OCI-LY3 (cell line): ENCODE data around the gene RUNX3.

Source experiments
- H2AFZ ChIP-seq: fragments of 200-600, 300-600 bp; shearing (Covaris generic); 2 replicates; pipeline ENCODE4 v1.6.0; 2014; ENCODE audit warnings: antibody characterized with exemption, low read depth, low read length
- H3K27ac ChIP-seq: fragments of 200-600, 300-600 bp; sonication (generic); 2 replicates; pipeline ENCODE4 v1.5.1; 2014; ENCODE audit warnings: mild to moderate bottlenecking, low read length, moderate library complexity, mixed read lengths
- H3K27me3 ChIP-seq: fragments of 200-600, 300-600 bp; sonication (generic); 2 replicates; pipeline ENCODE4 v1.6.1; 2014; ENCODE audit warnings: low read depth, low read length, mixed read lengths
- H3K36me3 ChIP-seq: fragments of 200-600, 300-600 bp; sonication (generic); replicated peaks from 2 replicates; pipeline ENCODE3; 2014; ENCODE audit warnings: low read depth, low read length, mixed read lengths
- H3K4me1 ChIP-seq: fragments of 300-600, 200-600 bp; sonication (generic); 2 replicates; pipeline ENCODE4 v1.6.1; 2014; ENCODE audit warnings: low read length, mixed read lengths
- H3K4me2 ChIP-seq: fragments of 200-600, 300-600 bp; sonication (generic); 2 replicates; pipeline ENCODE4 v1.6.1; 2014; ENCODE audit warnings: low read length, mixed read lengths
- H3K4me3 ChIP-seq: fragments of 300-600, 200-600 bp; sonication (generic); 2 replicates; pipeline ENCODE4 v1.5.1; 2014; ENCODE audit warnings: antibody characterized with exemption, mild to moderate bottlenecking, low read length, moderate library complexity
- H3K79me2 ChIP-seq: fragments of 300-600, 200-600 bp; shearing (Covaris generic); 2 replicates; pipeline ENCODE4 v1.6.1; 2014; ENCODE audit warnings: mild to moderate bottlenecking, low read length, mixed read lengths
- H3K9ac ChIP-seq: fragments of 300-600, 200-600 bp; shearing (Covaris generic); 2 replicates; pipeline ENCODE4 v1.6.0; 2014; ENCODE audit warnings: mild to moderate bottlenecking, low read length, moderate library complexity
- H3K9me3 ChIP-seq: fragments of 200-600, 300-600 bp; shearing (Covaris generic); 2 replicates; pipeline ENCODE4 v1.6.1; 2014; ENCODE audit warnings: low read length, mixed read lengths; ENCODE audit not compliant: insufficient read depth
- H4K20me1 ChIP-seq: fragments of 200-600, 300-600 bp; sonication (generic); 2 replicates; pipeline ENCODE4 v1.6.1; 2016; ENCODE audit warnings: low read length, mixed read lengths; ENCODE audit not compliant: insufficient read depth
- CTCF ChIP-seq: fragments of 200-600, 300-600 bp; sonication (generic); IDR thresholded peaks from 2 replicates; pipeline ENCODE4 v1.5.1; 2014; ENCODE audit warnings: antibody characterized with exemption, low read length, low read depth
- EZH2phosphoT487 ChIP-seq: fragments of 200-600 bp; shearing (Covaris generic); IDR thresholded peaks from 2 replicates; pipeline ENCODE4 v1.6.1; 2018; ENCODE audit warnings: antibody characterized with exemption, mixed run types, low read depth

The RUNX3 gene

GRCh38 chr1:24875991-24876506 is 54.0 kb downstream of the RUNX3 start:
- H3K4me2 ChIP-seq: no peak overlapping the region

GRCh38 chr1:24875257-24875656 is 54.8 kb downstream of the RUNX3 start:
- no peaks in the 10 kb centered on the region for H4K20me1 ChIP-seq
- H3K27me3 ChIP-seq: no peaks in the 10 kb centered on the region
- H3K36me3 ChIP-seq: no peaks in the 10 kb centered on the region
- no peaks in the 10 kb centered on the region for H3K79me2 ChIP-seq
- H2AFZ ChIP-seq: no peak overlapping the region
- H3K9ac ChIP-seq: no peak overlapping the region
- no peak overlapping the region for H3K27ac ChIP-seq
- H3K4me1 ChIP-seq: peaks cover 7% of the 10 kb centered on the region; the same call in 1 of the 2 replicates
- no peak overlapping the region for H3K4me2 ChIP-seq
- TF ChIP-seq EZH2phosphoT487: no peak
- no peak for TF ChIP-seq CTCF
- no peaks in the 10 kb centered on the region for H3K9me3 ChIP-seq
- H3K4me3 ChIP-seq: no peak overlapping the region

More at GRCh38 chr1:24875991-24876506, 54.0 kb downstream of the RUNX3 start:
- TF ChIP-seq CTCF: no peak
- no peak for TF ChIP-seq EZH2phosphoT487
- no peak overlapping the region for H3K9ac ChIP-seq
- no peak overlapping the region for H3K4me3 ChIP-seq
- H3K4me1 ChIP-seq: peaks cover 7% of the 10 kb centered on the region; the same call in 1 of the 2 replicates
- H3K27ac ChIP-seq: no peak overlapping the region
- no peaks in the 10 kb centered on the region for H4K20me1 ChIP-seq
- H3K36me3 ChIP-seq: no peaks in the 10 kb centered on the region
- no peaks in the 10 kb centered on the region for H3K9me3 ChIP-seq
- no peaks in the 10 kb centered on the region for H3K79me2 ChIP-seq
- H3K27me3 ChIP-seq: no peaks in the 10 kb centered on the region
- H2AFZ ChIP-seq: no peak overlapping the region

- Histone ChIP-seq H3K4me3 (no peak overlapping the region), H2AFZ (no peak overlapping the region)
- TF ChIP-seq EZH2phosphoT487: no peak
- TF ChIP-seq CTCF: no peak
Observed at GRCh38 chr1:24874611-24875234, 55.4 kb downstream of the RUNX3 start.

GRCh38 chr1:24874056-24874455 is 56.0 kb downstream of the RUNX3 start:
- Histone ChIP-seq H3K4me2 (no peak overlapping the region), H3K27ac (no peak overlapping the region), H3K9me3 (no peaks in the 10 kb centered on the region), H3K4me3 (no peak overlapping the region), H3K9ac (no peak overlapping the region), H2AFZ (no peak overlapping the region), H3K79me2 (no peaks in the 10 kb centered on the region), H4K20me1 (no peaks in the 10 kb centered on the region), H3K4me1 (peaks cover 7% of the 10 kb centered on the region; the same call in 1 of the 2 replicates), H3K27me3 (no peaks in the 10 kb centered on the region), H3K36me3 (no peaks in the 10 kb centered on the region)
- TF ChIP-seq EZH2phosphoT487 (no peak), CTCF (no peak)

More at GRCh38 chr1:24874611-24875234, 55.4 kb downstream of the RUNX3 start:
- H4K20me1 ChIP-seq: no peaks in the 10 kb centered on the region
- no peaks in the 10 kb centered on the region for H3K36me3 ChIP-seq
- H3K9me3 ChIP-seq: no peaks in the 10 kb centered on the region
- H3K79me2 ChIP-seq: no peaks in the 10 kb centered on the region
- no peak overlapping the region for H3K27ac ChIP-seq
- H3K4me2 ChIP-seq: no peak overlapping the region
- H3K9ac ChIP-seq: no peak overlapping the region
- H3K27me3 ChIP-seq: no peaks in the 10 kb centered on the region
- peaks cover 7% of the 10 kb centered on the region; the same call in 1 of the 2 replicates for H3K4me1 ChIP-seq
